HK-2 (cell line): ENCODE data around the gene RUFY3.
"Not testable (repeated sequence)": the region's sequence is repeated elsewhere in the genome, so short reads cannot be mapped to it uniquely, and the experiment has no call there.

Experiments
- DNase-seq: peaks from one replicate; pipeline ENCODE4 v3.0.0-alpha.2; 2018; ENCODE audit not compliant: unreplicated experiment

RUFY3 gene

GRCh38 chr4:70721747-70722146 lies at the start of gene RUFY3:
Gene RUFY3 (plus strand): TSS chr4:70721964. CDS start chr4:70722574, 610 bp downstream.
- DNase-seq = no peak

DNA sequence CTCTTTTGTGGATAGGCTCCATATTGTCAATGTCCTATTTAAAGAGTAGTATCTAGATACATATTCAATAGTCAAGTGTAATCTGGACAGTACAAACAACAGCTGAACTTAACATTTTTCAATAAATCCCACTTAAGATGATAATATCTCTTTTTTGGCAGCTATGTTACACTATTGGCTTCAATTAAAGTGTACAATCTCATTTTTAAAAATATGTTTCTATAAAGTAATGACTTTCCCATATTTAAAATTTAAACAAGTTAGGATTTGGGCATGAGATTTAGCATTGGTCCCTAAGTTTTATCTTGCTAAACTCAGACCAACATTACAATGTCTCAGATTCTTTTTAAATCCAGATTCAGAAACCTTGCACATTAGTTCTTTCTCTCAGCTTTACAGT lies 47.6 kb upstream of the RUFY3 start:
- no peak for DNase-seq

DNA sequence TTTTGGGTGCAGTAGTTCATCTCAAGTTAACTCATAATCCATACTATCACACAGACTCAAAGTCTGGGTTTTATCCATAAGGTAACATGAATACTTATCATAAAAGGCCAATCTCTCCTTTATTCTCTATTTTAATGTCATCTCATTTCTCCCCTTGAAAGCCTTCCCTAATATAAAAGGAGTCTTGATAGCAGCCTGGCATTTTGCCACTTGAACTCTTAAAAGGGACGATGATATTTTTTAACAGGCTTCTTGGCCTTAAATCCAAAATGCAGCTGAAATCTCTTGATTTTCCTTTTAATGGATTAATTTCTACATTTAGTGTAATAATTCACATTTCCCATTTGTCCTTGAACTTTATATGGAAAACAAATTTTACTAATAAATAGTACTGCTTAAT lies 47.0 kb upstream of the RUFY3 start:
- no peak for DNase-seq

GRCh38 chr4:70676554-70677090 lies 45.1 kb upstream of the RUFY3 start:
- no peak for DNase-seq

GRCh38 chr4:70678383-70678999 lies 43.3 kb upstream of the RUFY3 start:
- no peak for DNase-seq

GRCh38 chr4:70680934-70681333 lies 40.8 kb upstream of the RUFY3 start:
- no peak for DNase-seq

DNA sequence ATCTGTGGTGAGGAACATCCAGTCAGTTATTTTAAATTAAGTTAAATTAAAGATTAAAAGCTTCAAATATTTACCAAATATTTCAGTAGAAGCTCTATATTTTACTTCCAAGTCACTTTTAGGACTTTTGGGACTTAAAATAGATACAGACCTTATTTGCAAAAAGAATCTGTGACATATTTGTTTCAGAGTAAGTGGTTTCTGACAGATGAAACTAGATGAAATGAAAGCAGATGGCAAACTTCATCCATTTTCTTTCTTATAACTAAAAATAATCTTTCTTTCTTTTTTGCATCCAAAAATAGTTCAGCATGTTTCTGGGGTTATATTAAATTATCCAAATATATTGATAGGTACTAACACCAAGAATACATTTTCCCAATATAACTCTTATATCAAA lies 40.1 kb upstream of the RUFY3 start:
- no peak for DNase-seq

DNA sequence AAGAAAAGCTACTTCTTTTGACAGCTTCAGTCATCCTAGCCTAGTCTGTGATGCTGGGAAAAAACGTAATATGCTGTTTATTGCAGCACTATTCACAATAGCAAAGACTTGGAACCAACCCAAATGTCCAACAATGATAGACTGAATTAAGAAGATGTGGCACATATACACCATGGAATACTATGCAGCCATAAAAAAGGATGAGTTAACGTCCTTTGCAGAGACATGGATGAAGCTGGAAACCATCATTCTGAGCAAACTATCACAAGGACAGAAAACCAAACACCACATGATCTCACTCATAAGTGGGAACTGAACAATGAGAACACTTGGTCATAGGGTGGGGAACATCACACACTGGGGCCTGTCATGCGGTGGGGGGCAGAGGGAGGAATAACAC lies 39.6 kb upstream of the RUFY3 start:
- DNase-seq = not testable (repeated sequence)

DNA sequence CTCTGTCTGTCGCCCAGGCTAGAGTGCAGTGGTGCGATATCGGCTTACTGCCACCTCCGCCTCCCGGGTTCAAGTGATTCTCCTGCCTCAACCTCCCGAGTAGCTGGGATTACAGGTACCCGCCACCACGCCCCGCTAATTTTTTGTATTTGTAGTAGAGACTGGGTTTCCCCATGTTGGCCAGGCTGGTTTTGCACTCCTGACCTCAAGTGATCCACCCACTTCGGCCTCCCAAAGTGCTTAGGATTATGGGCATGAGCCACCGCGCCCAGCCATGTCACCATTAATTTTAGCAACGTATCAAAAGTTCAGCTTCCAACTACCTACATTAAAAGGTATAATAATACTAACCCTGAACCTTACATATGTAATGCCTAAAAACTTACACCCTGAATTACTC lies 34.4 kb upstream of the RUFY3 start:
- DNase-seq = no peak

DNA sequence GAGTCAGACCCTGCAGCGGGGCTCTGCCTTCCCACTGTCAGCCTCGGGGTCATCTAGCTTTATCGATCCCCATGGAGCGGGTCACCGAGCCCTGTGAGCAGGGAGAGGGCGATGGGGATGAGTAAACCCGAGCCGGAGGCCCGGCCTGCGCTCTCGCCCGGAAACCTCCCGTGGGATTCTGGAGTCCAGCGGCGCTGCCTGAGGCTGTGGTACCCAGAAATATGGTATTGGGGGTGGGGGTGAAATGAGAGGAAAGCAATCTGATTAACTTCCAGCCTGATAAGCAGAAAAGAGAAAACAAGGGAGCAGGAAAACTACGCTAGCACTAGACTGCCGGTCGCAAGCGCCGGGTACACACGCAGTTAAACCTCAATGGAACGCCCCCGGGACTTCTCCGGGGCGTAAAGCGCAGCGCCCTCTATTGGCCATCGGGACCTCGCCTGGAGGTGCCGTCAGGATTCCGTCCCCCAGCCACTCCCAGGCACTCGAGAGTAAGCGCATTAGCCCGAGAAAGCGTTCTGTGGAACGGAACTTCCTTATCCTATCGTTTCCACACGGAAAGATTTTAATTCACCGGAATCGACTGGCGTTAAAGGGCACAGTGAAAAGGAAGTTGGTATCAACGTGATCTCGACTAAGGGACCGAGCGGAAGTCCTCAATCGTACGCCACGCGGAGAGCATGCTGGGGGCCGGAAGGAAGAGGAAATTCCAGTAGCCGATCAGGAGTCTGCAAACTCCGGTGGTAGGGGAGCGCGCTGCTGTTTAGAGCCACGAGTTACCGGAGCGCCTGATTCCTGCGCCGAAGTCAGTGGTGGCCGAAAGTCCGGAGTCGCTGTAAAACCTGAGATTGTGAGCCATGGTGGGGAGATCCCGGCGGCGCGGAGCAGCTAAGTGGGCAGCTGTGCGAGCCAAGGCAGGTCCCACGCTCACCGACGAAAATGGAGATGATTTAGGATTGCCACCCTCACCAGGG lies 33.7 kb upstream of the RUFY3 start, which contains the start of gene UTP3:
TSS of gene UTP3 (plus strand) at position 712 of the 974 bp plus-strand sequence. CDS start at position 858, 146 bp downstream.
- peak; percentile 96 for DNase-seq

GRCh38 chr4:70688795-70689231 lies 33.0 kb upstream of the RUFY3 start:
- peak; percentile 14 for DNase-seq

DNA sequence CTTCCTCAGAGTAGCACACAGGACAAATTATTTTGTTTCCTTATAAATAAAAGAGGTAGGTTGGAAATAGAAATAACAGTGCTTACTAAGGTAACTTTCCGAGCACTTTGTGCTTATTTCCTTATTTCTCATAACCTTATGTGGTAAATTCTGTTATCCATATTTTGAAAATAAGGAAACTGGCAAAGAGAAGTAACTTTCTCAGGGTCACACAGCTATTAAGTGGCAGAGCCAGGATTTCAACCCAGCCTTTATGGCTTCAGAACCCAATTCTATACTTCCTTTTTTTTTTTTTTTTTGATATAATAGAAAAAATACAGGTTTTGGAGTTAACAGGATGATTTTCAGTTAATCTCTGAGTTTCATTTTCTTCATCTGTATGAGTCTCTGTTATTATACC lies 30.1 kb upstream of the RUFY3 start:
- DNase-seq = no peak

DNA sequence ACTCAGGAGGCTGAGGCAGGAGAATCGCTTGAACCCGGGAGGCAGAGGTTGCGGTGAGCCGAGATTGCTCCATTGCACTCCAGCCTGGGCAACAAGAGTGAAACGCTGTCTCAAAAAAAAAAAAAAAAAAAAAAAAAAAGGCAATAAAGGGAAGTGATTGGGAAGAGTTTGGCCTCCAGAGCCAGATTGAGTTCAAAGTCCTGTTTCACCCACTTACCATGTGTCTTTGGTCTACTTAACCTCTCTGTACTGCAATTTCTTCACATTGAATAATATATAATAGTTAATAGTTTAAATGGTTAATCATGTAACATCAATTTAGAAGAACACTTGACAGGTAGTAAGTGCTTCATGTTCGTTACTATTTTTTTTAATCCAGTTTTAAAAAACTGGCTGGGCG lies 27.1 kb upstream of the RUFY3 start:
- DNase-seq = not testable (repeated sequence)

GRCh38 chr4:70698435-70698834 lies 23.3 kb upstream of the RUFY3 start:
- DNase-seq = not testable (repeated sequence)

DNA sequence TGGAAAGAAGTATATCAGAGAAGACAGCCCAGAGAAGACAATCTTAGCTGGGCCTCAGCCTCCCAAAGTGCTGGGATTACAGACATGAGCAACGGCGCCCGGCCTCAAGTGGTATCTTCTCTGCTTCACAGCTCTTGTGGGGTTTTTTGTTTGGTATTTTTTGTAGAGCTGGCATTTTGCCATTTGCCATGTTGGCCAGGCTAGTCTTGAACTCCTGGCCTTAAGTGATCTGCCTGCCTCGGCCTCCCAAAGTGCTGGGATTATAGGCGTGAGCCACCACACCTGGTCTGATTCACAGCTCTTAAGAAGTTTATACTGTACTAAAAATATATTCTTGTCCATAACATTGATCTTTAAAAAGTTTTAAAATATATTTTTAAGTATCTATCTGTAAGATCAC lies 21.1 kb upstream of the RUFY3 start:
- DNase-seq = no peak

GRCh38 chr4:70701271-70701670 lies 20.5 kb upstream of the RUFY3 start:
- DNase-seq = no peak

DNA sequence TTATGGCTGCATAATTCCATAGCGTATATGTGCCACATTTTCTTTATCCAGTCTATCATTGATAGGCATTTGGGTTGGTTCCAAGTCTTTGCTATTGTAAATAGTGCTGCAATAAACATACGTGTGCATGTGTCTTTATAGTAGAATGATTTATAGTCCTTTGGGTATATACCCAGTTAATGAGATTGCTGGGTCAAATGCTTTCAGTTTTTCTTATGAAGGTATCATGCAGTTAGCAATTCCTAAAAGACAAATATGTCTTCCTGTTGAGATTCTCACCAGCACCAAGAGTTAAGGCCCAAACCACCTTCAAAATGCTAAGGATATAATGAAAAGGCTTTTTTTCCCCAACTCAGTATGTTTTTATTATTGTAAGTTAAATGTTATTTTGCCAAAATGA lies 19.2 kb upstream of the RUFY3 start:
- DNase-seq = not testable (repeated sequence)

DNA sequence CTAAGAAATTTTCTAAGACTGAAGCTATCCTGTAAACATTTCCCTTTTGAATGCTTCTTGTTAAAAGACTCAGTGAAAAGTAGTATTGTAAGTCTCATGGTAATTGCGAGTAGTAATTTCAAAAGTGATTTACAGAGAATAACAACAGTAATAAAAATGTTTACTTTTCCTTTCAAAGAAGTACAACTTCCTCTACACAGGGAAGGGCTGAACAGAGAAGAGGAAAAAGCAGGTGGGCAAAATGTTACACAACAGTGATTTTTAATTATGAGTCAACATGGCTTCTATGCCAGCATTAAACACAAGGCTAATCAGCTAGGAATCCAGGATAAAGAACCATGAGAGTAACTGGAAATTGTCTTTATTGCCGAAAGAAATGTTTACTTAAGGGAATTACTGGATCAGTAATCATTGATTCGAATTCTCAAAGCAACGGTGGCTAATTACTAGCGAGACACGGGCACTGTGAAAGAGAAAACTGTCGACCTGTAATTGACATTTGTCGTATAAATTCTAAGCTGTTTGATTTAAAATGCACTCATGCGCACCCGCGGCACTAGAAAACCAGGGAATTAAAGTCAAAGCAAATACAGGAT lies 18.0 kb upstream of the RUFY3 start:
- DNase-seq = no peak

GRCh38 chr4:70704215-70704930 lies 17.4 kb upstream of the RUFY3 start:
- DNase-seq = peak; percentile 83

DNA sequence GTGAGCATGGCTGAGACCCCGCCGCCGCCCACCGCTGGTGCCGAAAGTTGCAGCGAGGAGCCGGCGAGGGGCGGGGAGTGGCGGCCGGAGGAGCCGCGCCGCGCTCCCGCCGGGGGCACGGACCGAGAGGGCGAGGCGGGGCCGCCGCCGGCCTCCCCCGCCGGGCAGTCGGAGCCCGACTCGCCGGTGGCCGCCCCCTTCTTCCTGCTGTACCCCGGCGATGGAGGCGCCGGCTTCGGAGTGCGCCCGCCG lies 16.9 kb upstream of the RUFY3 start:
- no peak for DNase-seq

GRCh38 chr4:70705183-70706043 lies 16.4 kb upstream of the RUFY3 start:
- DNase-seq = peak; percentile 75
